Measurements from ENCODE around the gene SCUBE1.

SCUBE1 gene

GRCh38 chr22:43249789-43250471, 93.2 kb downstream of the SCUBE1 start:
- no peaks in the 10 kb centered on the region for H3K27me3 Mint-ChIP-seq
- intact Hi-C loops (cut with micrococcal nuclease) = no loop called here
- H3K4me1 Mint-ChIP-seq (ENCODE audit: low read depth) = no peaks in the 10 kb centered on the region
- no peaks in the 10 kb centered on the region for H3K9me3 Mint-ChIP-seq
- H3K36me3 Mint-ChIP-seq (ENCODE audit: low read depth) = no peaks in the 10 kb centered on the region
- H3K4me3 Mint-ChIP-seq = no peak overlapping the region
- H3K27ac Mint-ChIP-seq = no peak overlapping the region

- H3K4me1 Mint-ChIP-seq (ENCODE audit: low read depth) = no peaks in the 10 kb centered on the region
- no peak overlapping the region for H3K27ac Mint-ChIP-seq
- H3K4me3 Mint-ChIP-seq = no peak overlapping the region
- intact Hi-C loops (cut with micrococcal nuclease) = no loop called here
- H3K36me3 Mint-ChIP-seq (ENCODE audit: low read depth) = no peaks in the 10 kb centered on the region
- H3K27me3 Mint-ChIP-seq = no peaks in the 10 kb centered on the region
- no peaks in the 10 kb centered on the region for H3K9me3 Mint-ChIP-seq
Measured at GRCh38 chr22:43247546-43248260, 95.5 kb downstream of the SCUBE1 start.

- H3K27ac Mint-ChIP-seq = no peak overlapping the region
- no peaks in the 10 kb centered on the region for H3K27me3 Mint-ChIP-seq
- no peaks in the 10 kb centered on the region for H3K36me3 Mint-ChIP-seq (ENCODE audit: low read depth)
- no peaks in the 10 kb centered on the region for H3K4me1 Mint-ChIP-seq (ENCODE audit: low read depth)
- H3K9me3 Mint-ChIP-seq = no peaks in the 10 kb centered on the region
- intact Hi-C loops (cut with micrococcal nuclease) = no loop called here
- H3K4me3 Mint-ChIP-seq = no peak overlapping the region
Measured at GRCh38 chr22:43246188-43246587, 97.0 kb downstream of the SCUBE1 start.

- Mint-ChIP-seq H3K27me3 (no peaks in the 10 kb centered on the region), H3K27ac (no peak overlapping the region), H3K4me3 (no peak overlapping the region), H3K9me3 (no peaks in the 10 kb centered on the region), H3K36me3 (ENCODE audit: low read depth) (no peaks in the 10 kb centered on the region), H3K4me1 (ENCODE audit: low read depth) (no peaks in the 10 kb centered on the region)
- intact Hi-C loops (cut with micrococcal nuclease) = no loop called here
Measured at GRCh38 chr22:43245717-43246116, 97.5 kb downstream of the SCUBE1 start.

GRCh38 chr22:43244803-43245527, 98.2 kb downstream of the SCUBE1 start:
- Mint-ChIP-seq H3K36me3 (ENCODE audit: low read depth) (no peaks in the 10 kb centered on the region), H3K27ac (no peak overlapping the region), H3K27me3 (no peaks in the 10 kb centered on the region), H3K4me1 (ENCODE audit: low read depth) (no peaks in the 10 kb centered on the region), H3K9me3 (no peaks in the 10 kb centered on the region), H3K4me3 (no peak overlapping the region)
- intact Hi-C loops (cut with micrococcal nuclease) = no loop called here

- Mint-ChIP-seq H3K27ac (no peak overlapping the region), H3K4me1 (ENCODE audit: low read depth) (no peaks in the 10 kb centered on the region), H3K27me3 (no peaks in the 10 kb centered on the region), H3K4me3 (no peak overlapping the region), H3K9me3 (no peaks in the 10 kb centered on the region), H3K36me3 (ENCODE audit: low read depth) (no peaks in the 10 kb centered on the region)
- intact Hi-C loops (cut with micrococcal nuclease) = no loop called here
Measured at GRCh38 chr22:43244402-43244801, 98.8 kb downstream of the SCUBE1 start.

- intact Hi-C loops (cut with micrococcal nuclease) = no loop called here
- Mint-ChIP-seq H3K36me3 (ENCODE audit: low read depth) (no peaks in the 10 kb centered on the region), H3K4me3 (no peak overlapping the region), H3K4me1 (ENCODE audit: low read depth) (no peaks in the 10 kb centered on the region), H3K9me3 (no peaks in the 10 kb centered on the region), H3K27ac (no peak overlapping the region), H3K27me3 (no peaks in the 10 kb centered on the region)
Measured at GRCh38 chr22:43243324-43243723, 99.8 kb downstream of the SCUBE1 start.

- Mint-ChIP-seq H3K27me3 (no peaks in the 10 kb centered on the region), H3K4me3 (no peak overlapping the region), H3K9me3 (no peaks in the 10 kb centered on the region), H3K27ac (no peak overlapping the region), H3K4me1 (ENCODE audit: low read depth) (no peaks in the 10 kb centered on the region), H3K36me3 (ENCODE audit: low read depth) (no peaks in the 10 kb centered on the region)
- intact Hi-C loops (cut with micrococcal nuclease) = no loop called here
Measured at GRCh38 chr22:43242627-43243026, 100.5 kb downstream of the SCUBE1 start.

GRCh38 chr22:43241699-43242386, 101.3 kb downstream of the SCUBE1 start:
- intact Hi-C loops (cut with micrococcal nuclease) = no loop called here
- no peak overlapping the region for H3K4me3 Mint-ChIP-seq
- no peaks in the 10 kb centered on the region for H3K27me3 Mint-ChIP-seq
- H3K36me3 Mint-ChIP-seq (ENCODE audit: low read depth) = no peaks in the 10 kb centered on the region
- no peaks in the 10 kb centered on the region for H3K4me1 Mint-ChIP-seq (ENCODE audit: low read depth)
- no peaks in the 10 kb centered on the region for H3K9me3 Mint-ChIP-seq
- H3K27ac Mint-ChIP-seq = no peak overlapping the region

- Mint-ChIP-seq H3K4me1 (ENCODE audit: low read depth) (no peaks in the 10 kb centered on the region), H3K9me3 (no peaks in the 10 kb centered on the region), H3K4me3 (no peak overlapping the region), H3K36me3 (ENCODE audit: low read depth) (no peaks in the 10 kb centered on the region), H3K27ac (no peak overlapping the region), H3K27me3 (no peaks in the 10 kb centered on the region)
- intact Hi-C loops (cut with micrococcal nuclease) = no loop called here
Measured at GRCh38 chr22:43241138-43241597, 102.0 kb downstream of the SCUBE1 start.

GRCh38 chr22:43240614-43241013, 102.6 kb downstream of the SCUBE1 start:
- H3K27me3 Mint-ChIP-seq = no peaks in the 10 kb centered on the region
- H3K9me3 Mint-ChIP-seq = no peaks in the 10 kb centered on the region
- H3K36me3 Mint-ChIP-seq (ENCODE audit: low read depth) = no peaks in the 10 kb centered on the region
- no peak overlapping the region for H3K4me3 Mint-ChIP-seq
- intact Hi-C loops (cut with micrococcal nuclease) = no loop called here
- H3K4me1 Mint-ChIP-seq (ENCODE audit: low read depth) = no peaks in the 10 kb centered on the region
- no peak overlapping the region for H3K27ac Mint-ChIP-seq

- intact Hi-C loops (cut with micrococcal nuclease) = no loop called here
- Mint-ChIP-seq H3K4me3 (no peak overlapping the region), H3K9me3 (no peaks in the 10 kb centered on the region), H3K27me3 (no peaks in the 10 kb centered on the region), H3K4me1 (ENCODE audit: low read depth) (no peaks in the 10 kb centered on the region), H3K27ac (no peak overlapping the region), H3K36me3 (ENCODE audit: low read depth) (no peaks in the 10 kb centered on the region)
Measured at GRCh38 chr22:43239956-43240355, 103.2 kb downstream of the SCUBE1 start.

GRCh38 chr22:43239193-43239780, 103.9 kb downstream of the SCUBE1 start:
- Mint-ChIP-seq H3K9me3 (no peaks in the 10 kb centered on the region), H3K27me3 (peaks cover 2% of the 10 kb centered on the region), H3K4me1 (ENCODE audit: low read depth) (no peaks in the 10 kb centered on the region), H3K4me3 (no peak overlapping the region), H3K36me3 (ENCODE audit: low read depth) (no peaks in the 10 kb centered on the region), H3K27ac (no peak overlapping the region)
- intact Hi-C loops (cut with micrococcal nuclease) = no loop called here

Data from dendritic cell treated with granulocyte-macrophage colony-stimulating factor and Interleukin-4, amounts not matched to agents 40 ng/mL and 50 ng/mL, for 4 days (primary cell).